Kidney epithelial cell (primary cell): ENCODE results near the gene PLCB1. TPM values are rescaled to one million over a fixed set of nuclear protein-coding genes. Genes with fewer than 3 reads are reported as not detected.

Experiments
- DNase-seq: peaks from one replicate; pipeline ENCODE4 v3.0.0-alpha.2; 2010; ENCODE audit warnings: low read depth
- H3K27me3 ChIP-seq: 2 replicates; pipeline ENCODE4 v1.6.0; 2011; ENCODE audit warnings: low read length; ENCODE audit not compliant: control insufficient read depth, insufficient read depth
- H3K36me3 ChIP-seq: 2 replicates; pipeline ENCODE4 v1.5.1; 2011; ENCODE audit warnings: low read length; ENCODE audit not compliant: control insufficient read depth, insufficient read depth
- H3K4me3 ChIP-seq: 2 replicates; pipeline ENCODE4 v1.5.1; 2011; ENCODE audit warnings: low read depth, mild to moderate bottlenecking, control low read depth, low read length
- CTCF ChIP-seq: IDR thresholded peaks from 2 replicates; pipeline ENCODE4 v1.5.1; 2011; ENCODE audit warnings: mild to moderate bottlenecking, moderate library complexity, low read length, control low read depth, inconsistent platforms; ENCODE audit not compliant: insufficient read depth, poor library complexity, severe bottlenecking
- total RNA-seq: library from RNA; depleted of rRNA; stranded (reverse); fragments of >200 nt; gene quantifications from 2 replicates; pipeline ENCODE4 v1.2.3, GENCODE V29; 2015

Gene PLCB1
- total RNA-seq, 1 donor from 2014 or later = 5.1 TPM

GRCh38 chr20:8227293-8227692, 95.2 kb downstream of the PLCB1 start:
- Histone ChIP-seq H3K4me3 (no peak overlapping the region), H3K27me3 (no peaks in the 10 kb centered on the region), H3K36me3 (no peaks in the 10 kb centered on the region)
- no peak for TF ChIP-seq CTCF
- DNase-seq = no peak

- no peaks in the 10 kb centered on the region for H3K27me3 ChIP-seq
- no peak for DNase-seq
- H3K36me3 ChIP-seq = no peaks in the 10 kb centered on the region
- H3K4me3 ChIP-seq = no peak overlapping the region
- no peak for TF ChIP-seq CTCF
These were observed 96.2 kb downstream of the PLCB1 start for GRCh38 chr20:8228315-8228714.

GRCh38 chr20:8229090-8229489, 97.0 kb downstream of the PLCB1 start:
- no peaks in the 10 kb centered on the region for H3K36me3 ChIP-seq
- H3K27me3 ChIP-seq = no peaks in the 10 kb centered on the region
- H3K4me3 ChIP-seq = no peak overlapping the region
- TF ChIP-seq CTCF = no peak
- no peak for DNase-seq

- TF ChIP-seq CTCF = no peak
- H3K4me3 ChIP-seq = no peak overlapping the region
- H3K36me3 ChIP-seq = no peaks in the 10 kb centered on the region
- H3K27me3 ChIP-seq = no peaks in the 10 kb centered on the region
- no peak for DNase-seq
These were observed 99.0 kb downstream of the PLCB1 start for GRCh38 chr20:8231038-8231437.

- no peaks in the 10 kb centered on the region for H3K27me3 ChIP-seq
- DNase-seq = no peak
- TF ChIP-seq CTCF = no peak
- H3K4me3 ChIP-seq = no peak overlapping the region
- H3K36me3 ChIP-seq = no peaks in the 10 kb centered on the region
These were observed 100.3 kb downstream of the PLCB1 start for GRCh38 chr20:8232332-8232731.

GRCh38 chr20:8234580-8234979, 102.5 kb downstream of the PLCB1 start:
- H3K4me3 ChIP-seq = no peak overlapping the region
- TF ChIP-seq CTCF = no peak
- no peaks in the 10 kb centered on the region for H3K27me3 ChIP-seq
- DNase-seq = no peak
- no peaks in the 10 kb centered on the region for H3K36me3 ChIP-seq
